ENCODE measurements around the gene MPND. TPM values are rescaled to one million over a fixed set of nuclear protein-coding genes. Genes with fewer than 3 reads are reported as not detected.

MPND gene
- polyA plus RNA-seq, 1 of the 3 experiments (the other 2 are of a cell fraction), result 21.3 TPM

DNA sequence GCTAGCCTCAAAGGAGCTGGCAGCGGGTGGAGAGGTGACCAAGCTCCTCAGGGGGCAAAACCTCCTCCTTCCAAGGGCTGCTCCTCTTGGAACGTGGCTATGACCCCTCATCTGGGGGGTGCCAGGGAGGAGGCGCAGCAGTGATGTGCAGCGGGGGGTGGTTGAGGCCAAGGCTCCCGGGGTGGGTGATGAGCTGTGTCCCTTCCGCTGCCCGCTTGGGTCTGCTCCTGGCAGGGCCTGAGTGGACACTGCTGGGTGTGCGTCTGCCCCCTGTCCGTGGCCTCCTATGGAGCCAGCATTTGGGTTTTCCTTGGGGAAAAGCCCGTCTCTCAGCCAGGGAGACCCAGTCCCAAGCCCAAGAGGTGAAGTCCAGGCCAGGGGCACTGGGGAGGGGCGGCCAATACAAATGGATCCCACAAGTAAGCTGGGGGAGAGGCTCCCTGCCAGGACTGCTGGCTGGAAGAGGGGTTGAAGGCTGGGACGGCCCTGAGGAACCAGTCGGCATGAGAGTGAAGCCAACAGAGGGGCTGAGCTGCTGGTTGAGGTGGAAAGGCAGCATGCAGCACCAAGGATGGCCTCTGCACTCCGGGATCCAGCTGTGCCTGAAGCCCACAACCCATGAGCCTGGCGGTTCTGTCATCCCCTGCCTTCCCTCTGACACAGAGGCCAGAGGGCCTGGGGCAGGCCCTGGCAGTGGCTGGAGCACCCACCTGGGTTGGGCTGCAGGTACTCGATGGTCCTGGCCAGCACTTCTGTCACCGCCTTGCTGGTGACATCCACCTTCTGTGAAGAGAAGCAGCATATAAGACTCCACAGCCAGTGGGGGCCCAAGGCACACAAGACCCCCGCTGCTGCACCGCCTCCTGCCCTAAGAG, 22.7 kb downstream of the MPND start:
- DNase-seq, result no peak
- peaks cover 0 to 37% of the 10 kb centered on the region in 2 experiments for H3K36me3 ChIP-seq (replicated peaks in 1 of 2; ENCODE audit: control insufficient read depth in 1 of 2, insufficient read depth in 2 of 2, low read length in 1 of 2)
- peaks cover 7 to 13% of the 10 kb centered on the region in 2 experiments; a peak in 2 of 4 replicates for H3K4me1 ChIP-seq (ENCODE audit: control insufficient read depth in 1 of 2, insufficient read depth in 2 of 2, low read depth in 1 of 2, low read length in 1 of 2)
- no peaks in the 10 kb centered on the region for H3K9me2 ChIP-seq
- POLR2A ChIA-PET, result no interaction called here
- H3K27ac ChIP-seq (ENCODE audit: low read depth in 2 of 2, low read length in 1 of 2), result peak overlapping the region in 1 of 2 experiments; percentile 34; a peak in 1 of 4 replicates
- CTCF ChIA-PET, result interaction anchor here (0.7 to 8.5 kb wide), 4 partner anchors 9 to 34 kb away, joined by 3 to 84 read pairs (median 10); partner anchors contain the start of gene SH3GL1
- H3F3A ChIP-seq (replicated peaks; ENCODE audit: insufficient read depth), result peaks cover 3% of the 10 kb centered on the region
- TF ChIP-seq FOXM1 (IDR thresholded peaks at IDR 0.05; ENCODE audit: low read depth) (no peak), RAD21 (IDR thresholded peaks at IDR 0.05; ENCODE audit: low read length) (no peak), RFX5 (IDR thresholded peaks at IDR 0.05; ENCODE audit: low read length) (no peak), TAF1 (IDR thresholded peaks at IDR 0.05; ENCODE audit: borderline replicate concordance, low read depth, low read length) (no peak), FOSL2 (IDR thresholded peaks at IDR 0.05; ENCODE audit: borderline replicate concordance, low read depth) (no peak), MXI1 (IDR thresholded peaks at IDR 0.05; ENCODE audit: low read depth, low read length) (no peak), GABPA (IDR thresholded peaks at IDR 0.05; ENCODE audit: low read depth) (no peak), ELF1 (IDR thresholded peaks at IDR 0.05) (no peak), TCF12 (IDR thresholded peaks at IDR 0.05) (no peak), JUND (IDR thresholded peaks at IDR 0.05) (no peak), POLR2AphosphoS5 (IDR thresholded peaks at IDR 0.05; ENCODE audit: low read depth, low read length) (0 out of 2 replicates have a peak, but pooled peaks have one; percentile 0)
- TF ChIP-seq, protein P1, sequence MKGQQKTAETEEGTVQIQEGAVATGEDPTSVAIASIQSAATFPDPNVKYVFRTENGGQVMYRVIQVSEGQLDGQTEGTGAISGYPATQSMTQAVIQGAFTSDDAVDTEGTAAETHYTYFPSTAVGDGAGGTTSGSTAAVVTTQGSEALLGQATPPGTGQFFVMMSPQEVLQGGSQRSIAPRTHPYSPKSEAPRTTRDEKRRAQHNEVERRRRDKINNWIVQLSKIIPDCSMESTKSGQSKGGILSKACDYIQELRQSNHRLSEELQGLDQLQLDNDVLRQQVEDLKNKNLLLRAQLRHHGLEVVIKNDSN (IDR thresholded peaks at IDR 0.05; ENCODE audit: borderline replicate concordance, low read depth), result no peak
- TF ChIP-seq, protein P2, sequence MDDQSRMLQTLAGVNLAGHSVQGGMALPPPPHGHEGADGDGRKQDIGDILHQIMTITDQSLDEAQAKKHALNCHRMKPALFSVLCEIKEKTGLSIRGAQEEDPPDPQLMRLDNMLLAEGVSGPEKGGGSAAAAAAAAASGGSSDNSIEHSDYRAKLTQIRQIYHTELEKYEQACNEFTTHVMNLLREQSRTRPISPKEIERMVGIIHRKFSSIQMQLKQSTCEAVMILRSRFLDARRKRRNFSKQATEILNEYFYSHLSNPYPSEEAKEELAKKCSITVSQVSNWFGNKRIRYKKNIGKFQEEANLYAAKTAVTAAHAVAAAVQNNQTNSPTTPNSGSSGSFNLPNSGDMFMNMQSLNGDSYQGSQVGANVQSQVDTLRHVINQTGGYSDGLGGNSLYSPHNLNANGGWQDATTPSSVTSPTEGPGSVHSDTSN (IDR thresholded peaks at IDR 0.05), result 0 out of 2 replicates have a peak, but pooled peaks have one; percentile 4
- TF ChIP-seq, protein P3, sequence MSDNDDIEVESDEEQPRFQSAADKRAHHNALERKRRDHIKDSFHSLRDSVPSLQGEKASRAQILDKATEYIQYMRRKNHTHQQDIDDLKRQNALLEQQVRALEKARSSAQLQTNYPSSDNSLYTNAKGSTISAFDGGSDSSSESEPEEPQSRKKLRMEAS (IDR thresholded peaks at IDR 0.05; ENCODE audit: low read depth), result no peak
- TF ChIP-seq, protein P4, sequence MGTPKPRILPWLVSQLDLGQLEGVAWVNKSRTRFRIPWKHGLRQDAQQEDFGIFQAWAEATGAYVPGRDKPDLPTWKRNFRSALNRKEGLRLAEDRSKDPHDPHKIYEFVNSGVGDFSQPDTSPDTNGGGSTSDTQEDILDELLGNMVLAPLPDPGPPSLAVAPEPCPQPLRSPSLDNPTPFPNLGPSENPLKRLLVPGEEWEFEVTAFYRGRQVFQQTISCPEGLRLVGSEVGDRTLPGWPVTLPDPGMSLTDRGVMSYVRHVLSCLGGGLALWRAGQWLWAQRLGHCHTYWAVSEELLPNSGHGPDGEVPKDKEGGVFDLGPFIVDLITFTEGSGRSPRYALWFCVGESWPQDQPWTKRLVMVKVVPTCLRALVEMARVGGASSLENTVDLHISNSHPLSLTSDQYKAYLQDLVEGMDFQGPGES (IDR thresholded peaks at IDR 0.05; ENCODE audit: low read depth, low read length), result no peak
- TF ChIP-seq, protein P5, sequence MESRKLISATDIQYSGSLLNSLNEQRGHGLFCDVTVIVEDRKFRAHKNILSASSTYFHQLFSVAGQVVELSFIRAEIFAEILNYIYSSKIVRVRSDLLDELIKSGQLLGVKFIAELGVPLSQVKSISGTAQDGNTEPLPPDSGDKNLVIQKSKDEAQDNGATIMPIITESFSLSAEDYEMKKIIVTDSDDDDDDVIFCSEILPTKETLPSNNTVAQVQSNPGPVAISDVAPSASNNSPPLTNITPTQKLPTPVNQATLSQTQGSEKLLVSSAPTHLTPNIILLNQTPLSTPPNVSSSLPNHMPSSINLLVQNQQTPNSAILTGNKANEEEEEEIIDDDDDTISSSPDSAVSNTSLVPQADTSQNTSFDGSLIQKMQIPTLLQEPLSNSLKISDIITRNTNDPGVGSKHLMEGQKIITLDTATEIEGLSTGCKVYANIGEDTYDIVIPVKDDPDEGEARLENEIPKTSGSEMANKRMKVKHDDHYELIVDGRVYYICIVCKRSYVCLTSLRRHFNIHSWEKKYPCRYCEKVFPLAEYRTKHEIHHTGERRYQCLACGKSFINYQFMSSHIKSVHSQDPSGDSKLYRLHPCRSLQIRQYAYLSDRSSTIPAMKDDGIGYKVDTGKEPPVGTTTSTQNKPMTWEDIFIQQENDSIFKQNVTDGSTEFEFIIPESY (IDR thresholded peaks at IDR 0.05; ENCODE audit: borderline replicate concordance, low read depth), result no peak
- 95% methylated on average over 4 of the region's 19 CpGs for WGBS (ENCODE audit: low lambda C conversion rate)
- H3K79me2 ChIP-seq (ENCODE audit: insufficient read depth), result peaks cover 38% of the 10 kb centered on the region
- H4K20me1 ChIP-seq (ENCODE audit: insufficient read depth), result peaks cover 11% of the 10 kb centered on the region; the same call in 1 of the 2 replicates
- no peak overlapping the region for H2AFZ ChIP-seq (ENCODE audit: low read depth)
- H3K4me3 ChIP-seq (ENCODE audit: low read depth in 2 of 2, low read length in 1 of 2), result no peak overlapping the region
- H3K4me2 ChIP-seq, result no peak overlapping the region
- no peaks in the 10 kb centered on the region for H3K9me3 ChIP-seq
- no peaks in the 10 kb centered on the region for H3K27me3 ChIP-seq (ENCODE audit: insufficient read depth)
- H3K9ac ChIP-seq, result no peak overlapping the region
